ENCODE results near the gene FAM149B1. TPM values are rescaled to one million over a fixed set of nuclear protein-coding genes. Genes with fewer than 3 reads are reported as not detected.
A peak's percentile ranks its signal among the peaks of the same experiment; 100 is the strongest.

FAM149B1 gene
- 34.0 and 37.4 TPM in 2 replicates for total RNA-seq

GRCh38 chr10:73167783-73168464 lies at the start of gene FAM149B1, which contains the start of gene ECD:
Gene FAM149B1, plus strand, starts transcription at chr10:73168119. Its CDS starts 221 bp downstream, at chr10:73168340.
Gene ECD, minus strand, starts transcription at chr10:73168008. Its CDS starts 4,071 bp downstream, at chr10:73163937.

GRCh38 chr10:73246646-73247508 lies 79.0 kb downstream of the FAM149B1 start, which contains the start of gene DNAJC9:
Gene DNAJC9, minus strand, starts transcription at chr10:73247255. Its CDS starts 66 bp downstream, at chr10:73247189.

GRCh38 chr10:73252445-73253224 lies 84.7 kb downstream of the FAM149B1 start, which contains the start of gene MRPS16:
Gene MRPS16, minus strand, starts transcription at chr10:73252644. Its CDS starts 162 bp downstream, at chr10:73252482.

Small RNAs within 50 kb of the gene (small RNA-seq; reads per million reads assigned to genes)
- gene RF00019 (not detected), gene RNU6-833P (not detected), gene SNORA11F (407 reads per million, percentile 99 among the genes with 10 or more reads in this experiment)

Other genes starting within 250 kb of the FAM149B1 start
- gene PLA2G12B, start 213.3 kb upstream of the FAM149B1 start, total RNA-seq = 0.11 TPM in 1 of 2 replicates, not detected in the other
- gene P4HA1, start 71.3 kb upstream of the FAM149B1 start, total RNA-seq = 437 and 474 TPM in 2 replicates
- gene NUDT13, start 57.7 kb upstream of the FAM149B1 start, total RNA-seq = 1.8 and 2.2 TPM in 2 replicates
- 43.1 and 43.5 TPM in 2 replicates for gene ECD, start 111 bp upstream of the FAM149B1 start, total RNA-seq
- gene DNAJC9, start 79.1 kb downstream of the FAM149B1 start, total RNA-seq = 15.8 and 19.9 TPM in 2 replicates
- 74.5 and 81.9 TPM in 2 replicates for gene MRPS16, start 84.5 kb downstream of the FAM149B1 start, total RNA-seq
- gene CFAP70, start 190.7 kb downstream of the FAM149B1 start, total RNA-seq = 1.8 and 3.6 TPM in 2 replicates
- 145 and 163 TPM in 2 replicates for gene ANXA7, start 245.9 kb downstream of the FAM149B1 start, total RNA-seq